A673 (cell line): ENCODE measurements around the gene KRR1. TPM values are rescaled to one million over a fixed set of nuclear protein-coding genes. Genes with fewer than 3 reads are reported as not detected.
A peak's percentile ranks its signal among the peaks of the same experiment; 100 is the strongest.
"Not testable (repeated sequence)": the region's sequence is repeated elsewhere in the genome, so short reads cannot be mapped to it uniquely, and the experiment has no call there.

Source experiments
- BruUV-seq: library from RNA; stranded (reverse); fragments of 400-500 nt; replicated peaks from 2 replicates; lab custom pipeline; 2021; lab: Mats Ljungman, UMichigan
- CTCF ChIA-PET: fragments of 300-600 bp; sonication (Branson Sonifier 250); formaldehyde crosslinking; loops from one replicate; lab custom pipeline; 2022; ENCODE audit warnings: antibody characterized with exemption; lab: Charles Lee
- POLR2A ChIA-PET: fragments of 300-600 bp; sonication (Branson Sonifier 250); formaldehyde crosslinking; loops from one replicate; lab custom pipeline; 2022; ENCODE audit warnings: antibody characterized with exemption; ENCODE audit not compliant: low non-redundant PET; lab: Charles Lee
- DNase-seq: peaks from one replicate; pipeline ENCODE4 v3.0.0-alpha.2; 2015; ENCODE audit warnings: low spot score
- H3K27ac ChIP-seq: fragments of 200-600 bp; sonication (generic); 2 replicates; pipeline ENCODE4 v1.5.1; 2016; ENCODE audit warnings: mixed run types, low read depth, mild to moderate bottlenecking, mixed read lengths, antibody characterized with exemption, low read length; ENCODE audit not compliant: poor library complexity, severe bottlenecking
- H3K27me3 ChIP-seq: fragments of 200-600 bp; sonication (generic); replicated peaks from 2 replicates; pipeline ENCODE4 v1.6.1; 2017; ENCODE audit warnings: mixed run types, low read depth, mild to moderate bottlenecking, mixed read lengths, antibody characterized with exemption, low read length; ENCODE audit not compliant: insufficient read depth, poor library complexity
- H3K36me3 ChIP-seq: fragments of 200-600 bp; sonication (generic); 2 replicates; pipeline ENCODE4 v1.6.1; 2016; ENCODE audit warnings: mixed run types, mild to moderate bottlenecking, mixed read lengths, antibody characterized with exemption, low read length; ENCODE audit not compliant: insufficient read depth, poor library complexity, severe bottlenecking
- H3K4me1 ChIP-seq: fragments of 200-600 bp; sonication (generic); 2 replicates; pipeline ENCODE4 v1.6.1; 2017; ENCODE audit warnings: mixed run types, mild to moderate bottlenecking, mixed read lengths, antibody characterized with exemption, low read length; ENCODE audit not compliant: insufficient read depth, poor library complexity, severe bottlenecking
- H3K4me3 ChIP-seq: fragments of 200-600 bp; sonication (generic); 2 replicates; pipeline ENCODE4 v1.5.1; 2016; ENCODE audit warnings: low read depth, mixed run types, mild to moderate bottlenecking, mixed read lengths, low read length; ENCODE audit not compliant: poor library complexity, severe bottlenecking
- H3K9me3 ChIP-seq: fragments of 200-600 bp; sonication (generic); 2 replicates; pipeline ENCODE4 v1.6.1; 2016; ENCODE audit warnings: mixed run types, low read depth, mild to moderate bottlenecking, mixed read lengths, antibody characterized with exemption, low read length; ENCODE audit not compliant: poor library complexity, severe bottlenecking
- CTCF ChIP-seq: fragments of 300-800, 200-600 bp; sonication (generic); conservative IDR thresholded peaks from 2 replicates; pipeline ENCODE4 v1.5.1; 2017; ENCODE audit warnings: low read depth, mild to moderate bottlenecking, antibody characterized with exemption, low read length, moderate library complexity, mixed read lengths
- EZH2 ChIP-seq: fragments of 200-600 bp; sonication (generic); IDR thresholded peaks from 2 replicates; pipeline ENCODE4 v1.6.1; 2017; ENCODE audit warnings: borderline replicate concordance, low read depth, mild to moderate bottlenecking, mixed read lengths, antibody characterized with exemption, low read length; ENCODE audit not compliant: poor library complexity, severe bottlenecking
- intact Hi-C: fragments of 100-400 bp; cut with micrococcal nuclease; formaldehyde crosslinking; loops from one replicate; pipeline ENCODE4 v1.10.0; 2022; ENCODE audit not compliant: unreplicated experiment
- total RNA-seq: library from RNA; stranded (reverse); gene quantifications from 2 replicates; pipeline ENCODE4 v1.2.3, GENCODE V29; 2021

The KRR1 gene
- total RNA-seq, 1 experiment from 2014 or later: 85.9 TPM

- H3K27ac ChIP-seq: peak overlapping the region; percentile 39
- no peaks in the 10 kb centered on the region for H3K9me3 ChIP-seq
- H3K27me3 ChIP-seq: no peaks in the 10 kb centered on the region
- ChIA-PET CTCF (no interaction called here), POLR2A (no interaction called here)
- peaks cover 21% of the 10 kb centered on the region for H3K4me1 ChIP-seq
- DNase-seq: peak; percentile 68
- no peaks in the 10 kb centered on the region for H3K36me3 ChIP-seq
- H3K4me3 ChIP-seq: no peak overlapping the region
- intact Hi-C loops: loop anchor here (10.0 kb wide), 1 partner anchor 803 kb away; no protein-coding TSS in a partner anchor
- no TSS peak for BruUV-seq
- TF ChIP-seq CTCF (no peak), EZH2 (no peak)
Observed at GRCh38 chr12:75487308-75487707, 24.1 kb downstream of the KRR1 start.

GRCh38 chr12:75484450-75484849 lies 27.0 kb downstream of the KRR1 start:
- intact Hi-C loops: loop anchor here (5.0 to 10.0 kb wide), 3 partner anchors 92 to 800 kb away; partner anchors contain the start of genes CAPS2, GLIPR1L1 and GLIPR1L2

GRCh38 chr12:75483431-75483830 lies 28.0 kb downstream of the KRR1 start:
- H3K36me3 ChIP-seq: no peaks in the 10 kb centered on the region
- POLR2A ChIA-PET: no interaction called here
- no peak for DNase-seq
- peaks cover 39% of the 10 kb centered on the region for H3K4me1 ChIP-seq
- no peak overlapping the region for H3K27ac ChIP-seq
- no peaks in the 10 kb centered on the region for H3K27me3 ChIP-seq
- no peaks in the 10 kb centered on the region for H3K9me3 ChIP-seq
- no peak for TF ChIP-seq EZH2
- TF ChIP-seq CTCF: no peak
- BruUV-seq: no TSS peak
- H3K4me3 ChIP-seq: no peak overlapping the region
- intact Hi-C loops: loop anchor here (5.0 to 10.0 kb wide), 3 partner anchors 91 to 799 kb away; partner anchors contain the start of genes CAPS2, GLIPR1L1 and GLIPR1L2
- CTCF ChIA-PET: interaction anchor here (0.7 to 0.9 kb wide), 2 partner anchors 86 to 554 kb away, joined by 3 to 4 read pairs; no protein-coding TSS in a partner anchor

More at GRCh38 chr12:75484450-75484849, 27.0 kb downstream of the KRR1 start:
- peaks cover 39% of the 10 kb centered on the region for H3K4me1 ChIP-seq
- H3K27ac ChIP-seq, H3K27me3 ChIP-seq, H3K36me3 ChIP-seq, H3K4me3 ChIP-seq, POLR2A ChIA-PET, H3K9me3 ChIP-seq, DNase-seq, BruUV-seq: not testable (repeated sequence)
- CTCF ChIA-PET: interaction anchor here (2.0 kb wide), 1 partner anchor 150 kb away, joined by 5 read pairs; the partner anchor contains the start of gene GLIPR1L1

GRCh38 chr12:75482646-75483045 lies 28.8 kb downstream of the KRR1 start:
- TF ChIP-seq EZH2: no peak
- no peak for TF ChIP-seq CTCF
- Histone ChIP-seq H3K4me1 (peaks cover 36% of the 10 kb centered on the region), H3K36me3 (no peaks in the 10 kb centered on the region), H3K4me3 (no peak overlapping the region), H3K27me3 (no peaks in the 10 kb centered on the region), H3K27ac (peak overlapping the region; percentile 65), H3K9me3 (no peaks in the 10 kb centered on the region)
- ChIA-PET CTCF (no interaction called here), POLR2A (no interaction called here)
- BruUV-seq: no TSS peak
- intact Hi-C loops: loop anchor here (5.0 to 10.0 kb wide), 3 partner anchors 90 to 798 kb away; partner anchors contain the start of genes CAPS2, GLIPR1L1 and GLIPR1L2
- DNase-seq: peak; percentile 43
